PC-3 (cell line): ENCODE measurements around the gene IDH3G. TPM values are rescaled to one million over a fixed set of nuclear protein-coding genes. Genes with fewer than 3 reads are reported as not detected.
A peak's percentile ranks its signal among the peaks of the same experiment; 100 is the strongest.

Experiments used
- ATAC-seq: fragments of 200-7000 bp; cut with Tn5 transposase; 2 replicates; pipeline ENCODE4 v1.9.1; 2020; ENCODE audit warnings: mild to moderate bottlenecking, moderate library complexity
- BruUV-seq: library from RNA; stranded (reverse); fragments of 400-500 nt; replicated peaks from 2 replicates; lab custom pipeline; 2021; lab: Mats Ljungman, UMichigan
- CTCF ChIA-PET: fragments of 300-600 bp; sonication (Branson Sonifier 250); formaldehyde crosslinking; loops from one replicate; lab custom pipeline; 2022; ENCODE audit warnings: antibody characterized with exemption; lab: Charles Lee
- POLR2A ChIA-PET: fragments of 300-600 bp; sonication (Branson Sonifier 250); formaldehyde crosslinking; loops from one replicate; lab custom pipeline; 2022; ENCODE audit warnings: antibody characterized with exemption; ENCODE audit not compliant: unreplicated experiment; lab: Charles Lee
- DNase-seq: peaks from one replicate; pipeline ENCODE4 v3.0.0-alpha.2; 2015
- H2AFZ ChIP-seq: fragments of 300-600 bp; sonication (generic); 2 replicates; pipeline ENCODE4 v1.6.0; 2016; ENCODE audit warnings: antibody characterized with exemption, low read length
- H3F3A ChIP-seq: fragments of 300-600 bp; sonication (generic); one replicate; pipeline ENCODE4 v1.6.0; 2017; ENCODE audit warnings: antibody characterized with exemption, low read length, control low read depth, mild to moderate bottlenecking; ENCODE audit not compliant: unreplicated experiment
- H3K27ac ChIP-seq: fragments of 300-600 bp; sonication (generic); 2 replicates; pipeline ENCODE4 v1.5.1; 2016; ENCODE audit warnings: mild to moderate bottlenecking, low read length
- H3K27me3 ChIP-seq: fragments of 300-600 bp; sonication (generic); 2 replicates; pipeline ENCODE4 v1.6.1; 2016; ENCODE audit warnings: low read length, mixed read lengths
- H3K36me3 ChIP-seq: fragments of 300-600 bp; sonication (generic); 2 replicates; pipeline ENCODE4 v1.6.1; 2016; ENCODE audit warnings: low read depth, mixed run types, low read length, mixed read lengths
- H3K4me1 ChIP-seq: fragments of 300-600 bp; sonication (generic); 2 replicates; pipeline ENCODE4 v1.5.1; 2016; ENCODE audit warnings: low read length; ENCODE audit not compliant: insufficient read depth
- H3K4me2 ChIP-seq: fragments of 300-600 bp; sonication (generic); 2 replicates; pipeline ENCODE4 v1.6.0; 2016; ENCODE audit warnings: low read length
- H3K4me3 ChIP-seq: fragments of 300-600 bp; sonication (generic); 2 replicates; pipeline ENCODE4 v1.5.1; 2016; ENCODE audit warnings: mild to moderate bottlenecking, low read length, mixed read lengths
- H3K79me2 ChIP-seq: fragments of 300-600 bp; sonication (generic); 2 replicates; pipeline ENCODE4 v1.6.1; 2017; ENCODE audit warnings: low read length, mixed read lengths
- H3K9ac ChIP-seq: fragments of 300-600 bp; sonication (generic); 2 replicates; pipeline ENCODE4 v1.6.0; 2016; ENCODE audit warnings: mild to moderate bottlenecking, low read length
- H3K9me2 ChIP-seq: fragments of 300-600 bp; sonication (generic); replicated peaks from 2 replicates; pipeline ENCODE4 v1.6.1; 2016; ENCODE audit warnings: mixed run types, low read length, mixed read lengths
- H3K9me3 ChIP-seq: fragments of 300-600 bp; sonication (generic); 2 replicates; pipeline ENCODE4 v1.6.1; 2016; ENCODE audit warnings: low read length, mixed read lengths
- H4K20me1 ChIP-seq: fragments of 300-600 bp; sonication (generic); 2 replicates; pipeline ENCODE4 v1.6.1; 2016; ENCODE audit warnings: low read length, mixed read lengths
- CTCF ChIP-seq: fragments of 300-600 bp; sonication (generic); conservative IDR thresholded peaks from 2 replicates; pipeline ENCODE4 v1.5.1; 2017; ENCODE audit warnings: antibody characterized with exemption, low read depth, mild to moderate bottlenecking, low read length
- EZH2 ChIP-seq: fragments of 300-600 bp; sonication (generic); IDR thresholded peaks from one replicate; pipeline ENCODE4 v1.6.1; 2017; ENCODE audit warnings: antibody characterized with exemption, mild to moderate bottlenecking, low read length; ENCODE audit not compliant: unreplicated experiment
- EZH2phosphoT487 ChIP-seq: fragments of 300-600 bp; sonication (generic); IDR thresholded peaks from 2 replicates; pipeline ENCODE4 v1.6.1; 2018; ENCODE audit warnings: mild to moderate bottlenecking, antibody characterized with exemption, low read length, borderline replicate concordance
- intact Hi-C: fragments of 100-400 bp; cut with micrococcal nuclease; formaldehyde crosslinking; loops from 2 replicates; pipeline ENCODE4 v1.9.0; 2023
- total RNA-seq: library from RNA; depleted of rRNA; stranded (reverse); fragments of >200 nt; gene quantifications from 2 replicates; pipeline ENCODE4 v1.2.3, GENCODE V29; 2014

IDH3G gene
- total RNA-seq, 1 experiment from 2014 or later, result 104 TPM

GRCh38 chrX:153763989-153764755 lies 30.0 kb downstream of the IDH3G start, which contains the start of gene PLXNB3:
Gene PLXNB3 (plus strand): TSS chrX:153764249. CDS start chrX:153765536, 1,287 bp downstream.
- Histone ChIP-seq H3K27ac (peak within 1 kb of the TSS; percentile 86), H3K79me2 (peaks cover 25% of the 10 kb centered on the region), H4K20me1 (no peaks in the 10 kb centered on the region), H2AFZ (peak within 1 kb of the TSS; percentile 59; the same call in 1 of the 2 replicates), H3K9me2 (no peaks in the 10 kb centered on the region), H3K9me3 (no peaks in the 10 kb centered on the region), H3K27me3 (no peaks in the 10 kb centered on the region), H3F3A (no peaks in the 10 kb centered on the region), H3K9ac (peak within 1 kb of the TSS; percentile 67), H3K4me1 (peaks cover 28% of the 10 kb centered on the region), H3K4me3 (peak within 1 kb of the TSS; percentile 68), H3K36me3 (no peaks in the 10 kb centered on the region), H3K4me2 (peak within 1 kb of the TSS; percentile 97)
- ChIA-PET POLR2A (interaction anchor here (0.6 kb wide), 1 partner anchor 146 kb away, joined by 3 read pairs; no protein-coding TSS in a partner anchor), CTCF (no interaction called here)
- intact Hi-C loops, result loop anchor here (1.0 to 5.0 kb wide), 3 partner anchors 31 to 183 kb away; partner anchors contain the start of genes ARHGAP4, IDH3G and SSR4
- TF ChIP-seq EZH2 (no peak), CTCF (peak; percentile 89), EZH2phosphoT487 (no peak)
- TSS peak; percentile 37 for BruUV-seq
- ATAC-seq, result peak; percentile 69
- DNase-seq, result peak; percentile 94

- POLR2A ChIA-PET, result interaction anchor here (0.6 kb wide), 1 partner anchor 147 kb away, joined by 3 read pairs; no protein-coding TSS in a partner anchor
- Histone ChIP-seq H3K4me1 (peaks cover 28% of the 10 kb centered on the region), H3K9me2 (no peaks in the 10 kb centered on the region), H3K27me3 (no peaks in the 10 kb centered on the region), H4K20me1 (no peaks in the 10 kb centered on the region), H3K9ac (no peak overlapping the region), H3K4me2 (peak overlapping the region; percentile 97; the same call in 1 of the 2 replicates), H3K9me3 (no peaks in the 10 kb centered on the region), H3K36me3 (no peaks in the 10 kb centered on the region), H3K4me3 (no peak overlapping the region), H2AFZ (no peak overlapping the region), H3F3A (no peaks in the 10 kb centered on the region), H3K79me2 (peaks cover 25% of the 10 kb centered on the region), H3K27ac (no peak overlapping the region)
- CTCF ChIA-PET, result no interaction called here
- TF ChIP-seq EZH2, result no peak
- no peak for TF ChIP-seq CTCF
- no peak for TF ChIP-seq EZH2phosphoT487
- intact Hi-C loops, result loop anchor here (5.0 kb wide), 1 partner anchor 164 kb away; the partner anchor contains the start of gene ARHGAP4
- ATAC-seq, result no peak
- BruUV-seq, result no TSS peak
- no peak for DNase-seq
Observed at GRCh38 chrX:153763298-153763932, 30.8 kb downstream of the IDH3G start.
